Heart left ventricle (tissue), 13 donors: ENCODE results near the gene ACTL6B.

Experiments
- CTCF ChIP-seq, 12 donors: fragments of 200-600 bp; sonication (generic) in 4 of 12; IDR thresholded peaks; one replicate each; pipeline versions ENCODE4 v1.5.0 to v1.8.0; 2018 to 2022; ENCODE audit warnings: antibody characterized with exemption in 12 of 12, mild to moderate bottlenecking in 5 of 12
- POLR2A ChIP-seq, 2 donors: fragments of 450-650 bp; IDR thresholded peaks; one replicate each; pipeline ENCODE4 v1.6.1; 2017; ENCODE audit warnings: antibody characterized with exemption in 2 of 2, mild to moderate bottlenecking in 2 of 2, moderate library complexity in 2 of 2
- donor health status: ischemic (EF 13 %, LVEDD 7.1; RV severe dilation, severe dysfunction).
- donor health status: DM: no; HTN: yes; CAD: no.
- donor health status: DM: no; HTN: no; CAD: no.
- donor health status: ischemic (EF 25% LVEDD 6.9; RV normal size, moderate dysfunction).
- donor health status: ischemic (EF 25% LVEDD 5.7; RV mildly dilated, moderate dysfunction).
- donor health status: ischemic (EF 35%, LVEDD 5.7; RV mildly dilated, moderate dysfunction).
- donor health status: nonischemic (EF 11% LVEDD 7.7; RV severe dilation, severe dysfunction).
- donor health status: DM: yes; HTN: yes; CAD: no.
- donor health status: PGD.
- donor health status: ischemic (EF 29% LVEDD 5.4; RV normal size, mild dysfunction).
- donor health status: nonischemic (EF 23%, LVEDD 6.1; RV moderate dilation, normal function).

GRCh38 chr7:100688326-100688860 lies 32.1 kb upstream of the ACTL6B start:
- TF ChIP-seq CTCF (IDR thresholded peaks at IDR 0.05) (no peak), POLR2A (IDR thresholded peaks at IDR 0.05) (no peak)
